Brain pericyte (primary cell): ENCODE results near the gene STK40.

ENCODE experiments used
- DNase-seq: peaks from one replicate; pipeline ENCODE4 v3.0.0-alpha.2; 2012; ENCODE audit warnings: low read depth, low spot score

Gene STK40

DNA sequence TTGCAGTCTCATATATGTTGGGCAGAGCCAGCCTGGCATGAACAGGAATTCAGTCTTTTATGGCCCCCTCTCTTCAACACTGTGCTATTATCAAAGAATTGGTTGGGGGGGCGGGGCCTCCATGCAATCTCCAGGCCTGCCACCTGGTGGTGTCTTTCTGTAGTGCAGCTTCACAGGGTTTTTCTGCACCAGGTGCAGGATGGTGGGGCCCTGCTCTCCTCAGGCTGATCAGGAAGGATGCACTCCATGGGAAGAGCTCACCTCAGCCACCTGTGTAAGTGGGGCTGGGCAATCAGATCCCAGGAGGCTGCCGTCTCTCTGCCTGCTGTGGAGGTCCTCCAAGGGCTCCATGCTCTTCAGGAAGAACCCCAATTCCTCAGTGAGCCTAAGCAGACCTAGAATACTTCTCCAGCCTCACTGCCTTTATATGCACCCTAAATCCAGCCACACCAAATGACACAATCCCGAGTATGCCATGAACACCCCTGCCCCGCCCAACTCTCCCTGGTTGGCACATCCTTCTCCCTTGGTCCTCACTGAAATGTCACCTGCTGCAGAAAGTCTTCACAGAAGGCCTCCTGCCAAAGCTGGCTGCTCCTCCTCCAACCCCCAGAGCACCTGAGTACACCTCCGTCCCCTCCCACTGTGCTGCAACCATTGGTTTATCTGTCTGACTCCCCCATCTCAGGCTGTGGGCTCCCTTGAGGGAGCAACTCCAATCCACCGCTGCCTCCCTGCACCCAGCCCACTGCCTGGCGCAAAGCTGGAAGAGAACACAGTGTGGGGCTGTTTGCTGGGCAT lies 16.5 kb downstream of the STK40 start:
- peak; percentile 36 for DNase-seq

DNA sequence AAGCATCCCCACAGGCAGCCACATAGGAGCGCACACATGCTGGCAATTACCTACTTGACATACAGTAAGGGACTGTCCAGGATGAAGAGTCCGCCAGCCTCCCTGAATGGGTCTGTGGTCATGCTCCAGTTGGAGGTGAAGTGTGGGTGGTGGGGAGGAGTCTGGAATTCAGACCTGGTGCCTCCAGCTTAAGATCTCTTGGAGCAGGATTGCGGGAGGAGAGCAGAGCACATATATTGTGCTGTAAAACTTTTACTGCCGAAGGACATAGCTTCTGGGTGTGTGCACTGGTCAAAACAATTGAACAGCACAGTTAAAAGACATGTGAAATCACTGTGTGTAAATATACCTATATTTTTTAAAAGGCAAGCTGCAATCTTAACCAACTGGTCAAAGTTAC lies 17.9 kb downstream of the STK40 start:
- no peak for DNase-seq

DNA sequence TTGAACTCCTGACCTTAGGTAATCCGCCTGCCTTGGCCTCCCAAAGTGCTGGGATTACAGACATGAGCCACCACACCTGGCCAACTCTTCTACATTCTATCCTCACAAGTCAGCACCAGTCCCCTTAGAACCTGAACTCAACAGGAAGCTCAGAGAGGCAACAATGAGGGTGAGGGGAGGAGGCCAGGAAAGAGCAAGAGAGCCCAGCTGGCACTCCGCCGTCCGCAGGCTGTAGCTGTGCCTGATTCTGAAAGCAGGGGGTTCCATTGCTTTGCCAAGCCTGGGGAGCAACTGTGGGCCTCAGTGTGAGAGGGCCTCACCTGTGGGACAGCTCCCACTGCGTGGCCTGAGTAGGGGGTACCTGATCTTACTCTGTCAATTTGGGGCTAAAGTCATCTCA lies 18.7 kb downstream of the STK40 start:
- no peak for DNase-seq

DNA sequence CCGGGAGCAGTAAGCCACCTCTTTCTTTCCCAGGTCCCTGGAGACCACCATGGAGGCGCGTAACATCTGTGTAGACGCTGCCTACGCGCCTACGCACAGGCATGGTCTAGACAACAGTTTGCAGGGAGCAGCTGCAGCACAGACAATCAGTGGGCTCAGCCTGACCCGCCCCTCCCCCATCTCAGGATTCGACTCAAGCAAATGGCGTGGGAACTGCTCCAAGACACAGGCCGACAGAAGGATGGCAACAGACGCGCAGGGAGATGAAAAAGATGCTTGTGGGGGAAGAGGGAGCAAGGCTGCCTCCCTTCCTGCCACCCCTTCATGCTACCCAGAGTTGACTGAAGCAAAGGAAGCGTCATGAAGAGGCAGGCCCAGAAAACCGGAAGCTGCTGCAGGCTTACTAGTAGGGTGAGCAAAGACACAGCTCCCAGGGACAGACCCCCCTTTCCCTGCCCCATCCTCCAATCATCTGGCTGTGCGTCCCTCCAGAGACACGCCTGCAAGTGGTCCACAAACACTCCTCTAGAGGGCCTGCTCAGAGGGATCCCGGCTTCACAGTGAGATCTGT lies 19.5 kb downstream of the STK40 start:
- DNase-seq = no peak

DNA sequence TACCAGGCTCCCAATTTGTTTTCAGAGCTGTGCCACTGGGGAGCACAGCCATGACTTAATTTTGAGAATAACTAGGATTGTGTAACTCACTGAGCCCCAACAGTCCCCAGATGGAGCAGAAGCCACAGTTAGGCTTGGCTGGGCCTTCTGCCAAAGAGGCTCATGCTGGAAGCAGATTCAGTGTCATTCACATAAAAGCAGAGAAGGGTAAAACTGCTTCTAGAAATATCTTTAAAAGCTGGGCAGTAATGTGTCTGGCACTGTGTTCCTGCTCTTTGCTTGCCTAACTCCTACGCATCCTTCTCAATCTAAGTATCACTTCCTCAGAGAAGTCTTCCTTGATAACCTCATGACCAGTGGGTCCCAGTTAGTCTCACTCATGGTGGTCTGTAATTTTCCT lies 20.3 kb downstream of the STK40 start:
- DNase-seq = no peak

DNA sequence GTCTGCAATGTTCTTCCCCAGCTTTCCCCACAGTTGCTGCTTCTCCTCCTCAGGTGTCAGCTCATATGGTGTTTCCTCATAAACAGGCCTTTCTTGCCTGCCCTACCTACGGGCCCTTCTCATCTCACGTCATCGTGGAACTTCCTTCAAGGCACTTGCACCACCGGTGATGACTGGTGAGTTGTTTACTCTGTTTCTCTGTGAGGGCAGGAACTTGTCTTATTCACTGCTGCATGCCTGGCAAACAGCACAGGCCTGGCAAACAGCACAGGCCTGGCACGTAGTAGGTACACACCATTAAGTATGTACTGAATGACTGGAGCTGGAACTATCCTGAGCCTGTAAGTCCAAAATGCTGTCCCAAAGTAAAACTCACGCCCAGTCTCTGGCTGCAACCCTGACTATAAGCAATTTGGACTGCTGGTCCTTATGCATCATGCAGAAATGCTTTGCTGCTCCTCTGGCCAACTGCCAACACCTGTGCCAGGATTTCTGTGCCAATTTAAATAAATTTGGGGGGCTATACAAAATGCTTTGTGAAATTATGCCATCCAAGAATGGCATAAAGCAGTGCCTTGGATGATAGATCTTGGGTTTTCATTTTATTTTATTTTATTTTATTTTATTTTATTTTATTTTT lies 25.7 kb downstream of the STK40 start:
- DNase-seq = no peak

DNA sequence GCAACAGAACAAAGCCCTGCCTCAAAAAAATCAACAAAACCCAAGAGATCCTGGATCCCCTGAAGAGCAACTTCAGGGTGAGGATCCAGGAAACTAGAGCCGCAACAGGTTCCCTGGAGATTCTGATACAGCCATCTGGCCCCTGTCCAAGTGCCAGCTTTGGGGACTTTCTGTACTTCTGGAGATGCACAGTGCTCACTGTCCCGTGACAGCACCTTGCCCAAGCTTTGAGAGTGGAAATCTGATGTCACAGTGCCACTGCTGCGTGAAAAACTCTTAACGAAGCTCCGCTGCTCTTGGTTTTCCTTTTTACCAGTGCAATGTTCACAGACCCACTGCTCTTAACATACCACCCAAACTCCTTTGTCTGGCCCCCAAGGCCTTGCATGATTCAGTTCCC lies 26.3 kb downstream of the STK40 start:
- no peak for DNase-seq

DNA sequence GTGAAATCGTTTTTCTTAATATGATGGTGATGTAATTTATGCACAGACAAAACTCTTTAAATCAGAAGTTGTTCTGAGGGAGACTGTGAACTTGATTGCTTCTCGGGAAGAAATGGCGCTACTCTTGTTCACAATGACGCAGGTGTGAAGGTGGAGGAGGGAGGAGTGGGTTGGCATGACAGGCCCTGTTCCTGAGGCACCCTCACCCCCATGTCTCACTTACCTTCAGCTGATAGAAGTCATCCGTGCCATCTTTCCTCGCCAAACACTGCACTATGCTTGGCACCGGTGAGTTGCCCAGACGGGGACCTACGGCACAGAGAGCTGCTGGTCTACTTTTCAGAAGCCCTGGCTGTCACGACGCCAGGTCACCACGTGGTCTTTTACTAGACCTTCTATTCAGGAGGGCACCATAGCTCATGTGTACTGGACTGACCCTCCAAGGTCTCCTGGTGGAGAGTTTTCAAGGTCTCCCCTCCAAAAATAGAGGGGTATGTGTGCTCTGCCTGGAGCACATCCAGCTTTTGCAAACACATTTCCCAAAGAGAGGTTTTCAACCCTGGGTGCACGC lies 27.1 kb downstream of the STK40 start:
- DNase-seq = no peak

DNA sequence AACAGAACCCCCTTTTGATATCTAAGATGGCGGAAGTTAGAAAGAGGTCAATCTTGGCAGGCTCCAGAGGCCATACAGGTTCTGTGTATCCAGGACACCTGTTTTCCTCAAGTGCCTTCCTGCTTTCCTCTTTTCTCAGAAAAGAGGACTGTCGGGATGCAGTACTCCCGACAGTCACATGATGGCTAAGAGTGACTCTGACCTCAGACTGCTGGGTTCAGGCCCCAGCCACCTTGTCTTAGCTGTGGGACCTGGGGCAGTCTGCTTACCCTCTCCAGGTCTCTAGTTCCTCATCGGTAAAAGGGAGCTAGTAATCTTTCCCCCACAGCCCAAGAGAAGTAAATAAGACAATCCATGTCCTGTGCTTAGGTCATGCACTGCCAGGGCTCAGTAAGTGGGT lies 29.9 kb downstream of the STK40 start:
- DNase-seq = no peak

DNA sequence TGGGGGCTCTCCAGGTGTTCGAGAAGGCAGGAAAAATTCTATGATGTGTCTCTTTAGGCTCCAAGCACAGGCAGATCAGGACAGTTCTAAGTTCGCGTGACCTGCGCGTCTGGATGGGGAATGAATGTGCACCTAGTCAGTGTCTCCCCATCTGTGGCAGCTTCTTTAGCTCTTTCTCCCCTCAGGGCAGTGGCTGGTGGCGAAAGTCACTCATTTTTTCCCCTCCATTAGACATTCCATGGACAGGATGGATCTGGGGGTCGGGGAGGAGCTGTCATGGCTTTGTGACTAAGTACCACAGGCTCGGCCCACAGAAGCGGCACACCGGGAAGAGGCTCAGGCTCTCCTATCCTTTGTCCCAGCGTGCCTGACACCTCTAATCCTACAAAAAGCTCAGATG lies 31.2 kb downstream of the STK40 start:
- no peak for DNase-seq

DNA sequence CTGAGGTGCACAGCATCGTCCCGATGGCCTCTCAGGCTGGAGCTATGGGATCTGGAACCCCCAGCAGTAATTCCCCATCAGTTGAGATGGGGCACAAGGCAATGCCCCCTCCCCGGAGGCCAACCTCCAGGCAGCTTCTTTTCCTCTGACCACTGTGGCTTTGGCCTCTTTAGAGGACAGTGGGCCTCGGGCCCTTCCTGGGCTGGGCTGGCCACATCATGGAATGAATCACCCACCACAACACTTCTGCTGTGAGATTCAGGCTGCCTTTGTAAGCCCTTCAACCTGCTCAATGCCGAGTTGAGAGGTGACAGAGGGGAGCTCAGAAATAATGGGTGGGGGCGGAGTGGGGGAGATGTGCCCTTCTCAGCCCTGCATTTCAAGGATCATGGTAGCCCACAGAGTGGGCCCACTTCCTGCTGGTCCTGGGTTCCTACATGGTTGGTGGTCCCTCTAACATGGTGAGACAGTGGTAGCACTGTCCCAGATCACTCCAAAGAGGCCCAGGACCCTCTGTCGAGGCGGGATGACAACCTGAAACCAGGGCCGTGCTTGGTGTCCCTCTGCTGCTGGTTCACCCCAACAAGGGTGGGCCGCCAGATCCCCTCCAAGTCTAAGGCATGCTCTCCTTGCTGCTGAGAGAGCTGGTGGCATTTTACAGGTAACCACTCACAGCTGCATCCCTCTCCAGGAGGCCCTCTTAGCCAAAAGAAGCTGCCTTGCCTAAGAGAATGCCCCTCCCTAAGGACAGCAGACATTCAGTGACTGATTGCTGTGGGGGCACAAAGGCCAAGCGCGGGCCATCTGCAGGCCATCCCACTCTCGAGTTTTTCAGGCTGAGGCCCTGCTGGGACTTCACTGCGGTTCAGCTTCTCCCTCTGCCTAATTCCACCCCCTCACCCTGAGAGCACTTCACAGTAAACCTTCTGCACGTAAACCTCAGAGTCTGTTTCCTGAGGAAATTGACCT lies 32.5 kb downstream of the STK40 start:
- no peak for DNase-seq

DNA sequence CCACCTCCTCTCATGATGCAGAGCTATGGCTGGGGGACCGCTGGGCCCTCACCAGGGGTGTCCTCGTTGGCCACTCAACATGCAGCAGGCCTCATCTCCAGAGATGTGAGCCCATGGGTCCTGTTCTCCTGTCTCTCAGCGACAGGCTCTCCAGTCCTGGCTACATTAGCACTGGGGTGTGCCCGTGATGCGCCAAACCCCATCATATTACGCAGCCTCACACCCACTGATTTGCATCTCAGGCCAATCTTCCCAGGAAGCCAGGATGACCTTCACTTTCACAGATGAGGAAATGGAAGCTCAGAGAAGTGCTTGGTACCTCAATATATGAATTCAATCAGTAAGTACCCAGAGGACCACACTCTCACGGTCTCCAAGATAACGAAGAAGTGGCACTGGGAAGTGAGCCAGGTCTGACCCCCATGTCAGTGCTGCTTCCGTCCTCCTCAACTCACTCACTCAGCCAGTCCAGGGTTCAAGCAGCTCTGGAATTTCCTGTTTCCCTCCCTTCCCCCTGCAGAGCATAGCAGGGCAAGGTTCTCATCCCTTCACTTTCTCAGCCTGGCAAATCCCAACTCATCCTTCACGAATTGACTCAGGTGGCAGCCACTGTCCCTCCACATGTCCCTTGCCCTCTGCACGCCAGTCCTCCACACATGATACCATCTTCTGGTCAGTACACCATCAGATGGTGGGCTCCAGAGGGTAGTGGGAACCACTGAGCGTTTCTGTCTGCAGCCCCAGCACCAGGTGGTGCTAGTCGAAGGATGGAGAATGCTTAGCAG lies 33.4 kb downstream of the STK40 start:
- no peak for DNase-seq

DNA sequence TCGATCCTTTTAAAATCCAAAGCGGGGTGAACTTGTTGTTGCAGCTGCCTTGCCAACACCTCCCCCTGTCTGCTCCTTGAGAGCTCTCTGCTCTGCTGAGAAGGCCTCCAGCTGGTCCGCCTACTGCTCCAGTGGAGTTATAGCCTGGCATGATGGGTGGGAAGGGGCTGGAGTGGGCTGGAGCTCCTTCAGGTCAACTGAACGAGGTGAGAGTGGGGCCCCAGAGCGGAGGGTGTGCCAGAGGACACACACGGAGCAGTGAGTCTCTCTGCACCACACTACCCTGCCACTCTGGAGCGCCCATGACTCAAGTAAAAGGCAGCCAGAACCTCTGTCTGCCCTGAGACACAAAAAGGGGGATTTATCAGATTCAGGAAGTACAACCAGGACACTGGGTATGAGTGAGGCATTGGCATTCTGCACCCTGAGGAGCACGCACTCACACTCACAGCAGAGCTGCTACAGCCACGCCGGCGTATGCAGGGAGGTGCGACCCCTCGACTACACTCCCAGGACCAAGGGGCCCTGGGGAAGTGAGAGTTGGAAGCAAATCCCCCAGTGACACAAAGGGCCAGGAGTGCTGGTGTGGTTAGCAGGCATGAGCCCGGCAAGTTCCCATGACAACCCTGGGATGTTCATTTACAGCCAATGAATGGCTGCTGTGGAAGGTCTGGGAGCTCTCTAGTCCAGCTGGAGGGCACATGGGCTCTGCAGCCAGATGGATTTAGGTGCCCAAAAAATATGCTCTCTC lies 34.3 kb downstream of the STK40 start:
- no peak for DNase-seq

DNA sequence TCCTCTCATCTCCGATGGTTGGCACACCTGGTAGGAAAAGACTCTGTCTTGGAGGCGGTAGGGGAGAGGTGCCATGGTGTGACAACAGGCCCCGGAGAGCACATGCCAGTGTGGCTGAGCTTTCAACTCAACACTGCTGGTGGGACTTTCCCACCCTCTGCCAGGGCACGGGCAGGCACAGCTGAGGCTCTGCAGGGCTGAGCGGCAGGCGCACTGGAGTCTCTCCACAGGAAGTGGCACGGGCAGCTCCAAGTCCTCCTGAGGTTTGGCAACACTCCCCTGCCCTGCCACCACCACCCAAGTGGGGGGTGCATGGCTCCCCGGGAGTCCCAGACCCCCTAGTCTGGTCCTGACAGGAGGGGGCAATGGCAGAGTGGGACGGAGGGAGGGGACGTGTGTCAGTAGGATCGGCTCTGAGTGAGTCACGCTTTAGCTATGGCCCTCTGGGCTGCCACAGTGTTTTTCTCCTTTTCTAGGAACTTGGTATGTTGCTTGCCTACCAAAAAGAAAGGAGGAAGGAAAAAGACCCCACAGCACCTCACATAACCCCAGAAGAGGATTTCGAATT lies 35.0 kb downstream of the STK40 start:
- no peak for DNase-seq

DNA sequence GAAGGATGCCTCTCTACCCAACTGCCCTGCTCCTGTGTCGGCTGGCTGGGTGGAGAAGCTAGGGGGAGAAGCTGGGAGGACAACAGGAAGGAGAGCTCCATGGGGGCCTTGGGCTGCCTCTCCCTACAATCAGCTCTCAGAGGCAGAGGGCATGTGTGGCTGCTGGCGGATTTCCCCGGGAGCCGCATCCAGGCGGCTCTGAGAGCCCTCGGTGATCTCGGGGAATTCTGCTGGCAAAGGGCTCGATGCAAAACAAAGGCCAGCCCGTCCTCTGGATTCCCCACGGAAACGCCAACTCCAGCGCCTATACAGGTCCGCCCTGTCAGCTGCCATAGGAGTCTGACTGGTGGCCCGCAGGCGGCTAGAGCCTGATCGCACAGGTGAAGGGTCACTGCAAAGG lies 35.9 kb downstream of the STK40 start:
- DNase-seq = no peak

DNA sequence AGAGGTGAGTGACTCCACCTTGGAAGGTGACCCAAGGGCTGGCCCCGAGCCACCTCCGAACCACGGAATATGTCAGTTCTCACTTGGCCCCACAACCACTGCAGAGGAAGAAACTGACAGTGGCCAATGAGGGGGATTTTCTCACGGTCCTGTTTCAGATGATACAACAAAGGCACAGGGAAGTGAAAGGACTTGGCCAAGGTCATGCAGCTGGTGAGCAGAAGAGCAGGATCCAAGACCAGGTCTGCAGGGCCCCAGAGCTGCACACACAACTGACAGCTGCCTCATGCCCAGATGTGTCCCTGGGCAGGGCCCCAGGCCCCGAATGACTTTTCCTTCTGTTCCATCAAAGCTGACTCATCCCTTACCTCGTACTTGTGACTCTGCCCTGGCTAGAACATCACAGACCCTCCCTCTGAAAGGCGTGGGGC lies 36.5 kb downstream of the STK40 start:
- no peak for DNase-seq

DNA sequence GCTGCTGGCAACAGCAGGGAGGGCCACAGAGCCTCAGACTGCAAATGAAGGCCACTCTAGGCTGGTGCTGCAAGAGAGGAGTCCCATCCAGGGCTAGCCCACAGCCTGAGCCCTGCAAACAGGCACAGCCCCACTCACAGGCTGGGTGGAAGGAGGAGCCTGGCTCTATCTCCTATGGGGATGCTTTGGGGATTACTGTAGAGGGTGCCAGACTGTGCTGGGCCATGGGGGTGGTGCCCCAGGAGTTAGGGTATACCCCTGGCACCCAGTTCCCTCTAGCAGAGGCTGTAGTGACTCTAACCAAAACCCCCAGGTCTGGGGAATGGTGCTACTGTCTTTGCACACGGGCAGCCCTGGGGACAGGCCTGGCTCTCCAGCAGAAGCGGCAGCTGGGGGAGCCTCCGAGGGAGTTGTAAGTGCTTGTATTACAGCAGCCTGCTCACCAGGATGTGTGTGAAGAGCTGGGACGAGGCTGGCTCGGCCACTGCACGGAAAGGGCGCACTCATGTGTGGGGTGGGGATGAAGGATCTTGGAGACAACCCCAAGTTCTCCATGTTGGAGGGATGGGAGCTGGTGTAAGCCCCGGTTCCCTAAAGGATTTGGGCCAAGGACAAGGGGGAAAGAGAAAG lies 38.9 kb downstream of the STK40 start:
- DNase-seq = no peak

DNA sequence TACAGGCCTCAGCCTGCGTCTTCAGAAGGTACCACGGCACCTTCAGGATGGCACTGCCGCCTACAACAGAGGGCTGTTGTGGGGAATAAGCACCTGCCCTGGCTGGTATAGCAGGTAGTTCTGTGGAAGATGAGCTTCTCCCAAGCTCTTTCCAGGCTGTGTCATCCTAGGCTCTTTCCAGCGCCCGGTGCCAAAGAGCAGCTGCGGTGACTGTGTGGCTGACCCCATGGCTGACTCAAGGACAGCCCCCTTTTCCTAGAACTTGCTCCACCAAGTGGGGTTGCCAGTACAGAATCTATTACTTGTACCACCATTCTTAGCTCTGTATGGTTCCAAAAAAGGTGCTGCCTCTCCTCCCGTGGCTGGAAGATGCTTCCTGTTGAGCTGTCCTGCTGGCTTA lies 40.4 kb downstream of the STK40 start:
- no peak for DNase-seq

DNA sequence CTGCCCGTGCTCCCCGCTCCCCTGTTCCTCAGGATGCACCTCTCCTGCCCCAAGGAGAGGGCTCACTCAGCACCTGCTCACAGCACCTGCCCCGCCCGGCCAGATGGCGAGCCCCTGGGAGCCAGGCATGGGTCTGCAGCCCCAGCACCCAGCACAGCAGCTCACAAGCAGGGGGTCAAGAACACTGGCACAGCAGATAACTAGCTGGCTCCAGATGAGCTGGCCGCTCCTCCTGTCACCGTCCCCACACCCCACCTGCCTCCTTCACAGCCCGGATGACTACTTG lies 41.4 kb downstream of the STK40 start:
- no peak for DNase-seq
